ENCODE measurements around the gene DNHD1.

- TF ChIP-seq POLR2A (IDR thresholded peaks at IDR 0.05; ENCODE audit: low read depth, low read length): no peak
- TF ChIP-seq CTCF (conservative IDR thresholded peaks at IDR 0.05; ENCODE audit: low read depth, low read length): no peak
- TF ChIP-seq BHLHE40 (IDR thresholded peaks at IDR 0.05; ENCODE audit: low read depth, low read length): no peak
- no peak for TF ChIP-seq FOS (IDR thresholded peaks at IDR 0.05; ENCODE audit: low read depth, low read length)
- no peak for TF ChIP-seq MAZ (IDR thresholded peaks at IDR 0.05; ENCODE audit: borderline replicate concordance, low read depth, low read length)
- no peak for TF ChIP-seq MXI1 (IDR thresholded peaks at IDR 0.05; ENCODE audit: borderline replicate concordance, low read depth, low read length)
These were observed 97.2 kb downstream of the DNHD1 start for GRCh38 chr11:6594142-6594768.
